Neutrophil (primary cell): ENCODE measurements around the gene BCLAF1.
"Not testable (repeated sequence)": the region's sequence is repeated elsewhere in the genome, so short reads cannot be mapped to it uniquely, and the experiment has no call there.

Experiments
- H3K27ac ChIP-seq: fragments of 200-600 bp; sonication (generic); 2 replicates; pipeline ENCODE4 v1.5.1; 2016; ENCODE audit warnings: mild to moderate bottlenecking, moderate library complexity
- H3K27me3 ChIP-seq: fragments of 200-600 bp; sonication (generic); 2 replicates; pipeline ENCODE4 v1.6.0; 2016; ENCODE audit warnings: mild to moderate bottlenecking
- H3K36me3 ChIP-seq: fragments of 200-600 bp; sonication (generic); 2 replicates; pipeline ENCODE4 v1.5.1; 2017
- H3K4me1 ChIP-seq, 2 experiments: fragments of 200-600 bp in 1 of 2; sonication (generic) in 1 of 2; 1 replicate in 1 of 2; 2 replicates in 1 of 2; pipeline versions ENCODE4 v1.5.1 to v1.6.1; 2013 to 2016; ENCODE audit warnings: low read depth in 1 of 2, low read length in 1 of 2, mild to moderate bottlenecking in 1 of 2, moderate library complexity in 1 of 2; ENCODE audit not compliant: control insufficient read depth in 1 of 2, insufficient read depth in 1 of 2
- H3K4me3 ChIP-seq, 2 experiments: fragments of 200-600 bp in 1 of 2; sonication (generic) in 1 of 2; 1 replicate in 1 of 2; 2 replicates in 1 of 2; pipeline ENCODE4 v1.5.1; 2013 to 2016; ENCODE audit warnings: low read depth in 1 of 2, low read length in 1 of 2, mild to moderate bottlenecking in 1 of 2, moderate library complexity in 1 of 2
- H3K9me3 ChIP-seq: fragments of 200-600 bp; sonication (generic); 2 replicates; pipeline ENCODE4 v1.5.1; 2016
- CTCF ChIP-seq: fragments of 200-600 bp; sonication (generic); IDR thresholded peaks from 2 replicates; pipeline ENCODE4 v1.5.1; 2016; ENCODE audit warnings: antibody characterized with exemption

The BCLAF1 gene

GRCh38 chr6:136225496-136225895 is 64.2 kb downstream of the BCLAF1 start:
- H3K9me3 ChIP-seq, result no peaks in the 10 kb centered on the region
- no peak overlapping the region for H3K4me3 ChIP-seq
- H3K36me3 ChIP-seq, result peaks cover 2% of the 10 kb centered on the region
- no peaks in the 10 kb centered on the region for H3K27me3 ChIP-seq
- peaks cover 7 to 8% of the 10 kb centered on the region in 2 experiments for H3K4me1 ChIP-seq
- no peak overlapping the region for H3K27ac ChIP-seq
- TF ChIP-seq CTCF, result no peak

GRCh38 chr6:136224974-136225373 is 64.7 kb downstream of the BCLAF1 start:
- H3K27me3 ChIP-seq, H3K36me3 ChIP-seq, H3K4me1 ChIP-seq, H3K27ac ChIP-seq, H3K9me3 ChIP-seq, H3K4me3 ChIP-seq: not testable (repeated sequence)

GRCh38 chr6:136216503-136217401 is 72.9 kb downstream of the BCLAF1 start:
- Histone ChIP-seq H3K36me3 (no peaks in the 10 kb centered on the region), H3K9me3 (no peaks in the 10 kb centered on the region), H3K27ac (no peak overlapping the region), H3K4me3 (no peak overlapping the region), H3K4me1 (peaks cover 10 to 19% of the 10 kb centered on the region in 2 experiments), H3K27me3 (no peaks in the 10 kb centered on the region)
- TF ChIP-seq CTCF, result no peak

GRCh38 chr6:136213853-136214252 is 75.8 kb downstream of the BCLAF1 start:
- Histone ChIP-seq H3K9me3 (no peaks in the 10 kb centered on the region), H3K36me3 (no peaks in the 10 kb centered on the region), H3K4me3 (no peak overlapping the region), H3K27me3 (no peaks in the 10 kb centered on the region), H3K4me1 (peaks cover 10 to 19% of the 10 kb centered on the region in 2 experiments), H3K27ac (no peak overlapping the region)
- TF ChIP-seq CTCF, result no peak

- no peak for TF ChIP-seq CTCF
- Histone ChIP-seq H3K36me3 (no peaks in the 10 kb centered on the region), H3K4me1 (peaks cover 10 to 19% of the 10 kb centered on the region in 2 experiments), H3K27ac (no peak overlapping the region), H3K9me3 (no peaks in the 10 kb centered on the region), H3K4me3 (no peak overlapping the region), H3K27me3 (no peaks in the 10 kb centered on the region)
Observed at GRCh38 chr6:136213012-136213539, 76.6 kb downstream of the BCLAF1 start.

- H3K27me3 ChIP-seq, result no peaks in the 10 kb centered on the region
- no peaks in the 10 kb centered on the region for H3K9me3 ChIP-seq
- H3K4me3 ChIP-seq, result no peak overlapping the region
- no peak overlapping the region for H3K27ac ChIP-seq
- peaks cover 10 to 19% of the 10 kb centered on the region in 2 experiments for H3K4me1 ChIP-seq
- no peak for TF ChIP-seq CTCF
- no peaks in the 10 kb centered on the region for H3K36me3 ChIP-seq
Observed at GRCh38 chr6:136212608-136213007, 77.0 kb downstream of the BCLAF1 start.
